MM.1S (cell line): ENCODE data around the gene WNT5A.

Experiments
- CTCF ChIP-seq: fragments of 300-600 bp; sonication (generic); IDR thresholded peaks from 2 replicates; pipeline ENCODE4 v1.5.1; 2016; ENCODE audit warnings: antibody characterized with exemption, low read length, mixed read lengths
- EZH2 ChIP-seq: fragments of 300-600 bp; sonication (generic); optimal IDR thresholded peaks from 2 replicates; pipeline ENCODE3; 2017; ENCODE audit warnings: low read depth, mild to moderate bottlenecking, antibody characterized with exemption, low read length, mixed read lengths
- EZH2phosphoT487 ChIP-seq: fragments of 300-600 bp; sonication (generic); IDR thresholded peaks from 2 replicates; pipeline ENCODE4 v1.6.1; 2018; ENCODE audit warnings: antibody characterized with exemption, low read length

GRCh38 chr3:55435491-55435890 is 51.6 kb downstream of the WNT5A start:
- TF ChIP-seq CTCF (no peak), EZH2 (no peak), EZH2phosphoT487 (no peak)
